Adrenal gland (tissue), 5 donors: Measurements from ENCODE around the gene BPIFB1.

Experiments
- POLR2A ChIP-seq, 2 donors: fragments of 450-650 bp; IDR thresholded peaks; one replicate each; pipeline ENCODE4 v1.6.1; 2017; ENCODE audit warnings: antibody characterized with exemption in 2 of 2, mild to moderate bottlenecking in 2 of 2, moderate library complexity in 1 of 2
- TF ChIP-seq, protein P1 (sequence below), 6 experiments: fragments of 450-650 bp in 4 of 6; fragments of 200-600 bp in 2 of 6; sonication (generic) in 1 of 6; IDR thresholded peaks; 1 replicate in 5 of 6; 2 replicates in 1 of 6; pipeline versions ENCODE4 v1.5.1 to v1.8.0; 2016 to 2021; ENCODE audit warnings: antibody characterized with exemption in 6 of 6, mild to moderate bottlenecking in 2 of 6, moderate library complexity in 1 of 6
- donor health status: DM: no; HTN: no; CAD: no.

DNA sequence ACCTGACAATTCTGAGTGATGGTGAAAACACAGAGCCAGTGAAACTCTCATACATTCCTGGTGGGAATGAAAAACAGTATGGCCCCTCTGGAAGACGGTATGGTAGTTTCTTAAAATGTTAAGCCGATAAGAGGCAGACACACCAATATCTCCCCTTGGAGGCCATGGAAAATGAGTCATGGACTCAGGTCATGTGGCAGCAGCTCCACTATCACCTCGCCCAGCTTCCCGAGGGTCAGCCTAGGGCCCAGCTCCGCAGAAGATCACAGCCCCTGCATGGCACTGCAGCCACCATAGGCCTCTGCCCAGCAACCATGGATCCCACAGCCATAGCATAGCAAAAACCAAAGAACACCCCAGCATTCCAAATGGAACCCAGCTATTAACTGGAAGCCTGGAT lies 25.8 kb upstream of the BPIFB1 start:
- TF ChIP-seq, protein P1, sequence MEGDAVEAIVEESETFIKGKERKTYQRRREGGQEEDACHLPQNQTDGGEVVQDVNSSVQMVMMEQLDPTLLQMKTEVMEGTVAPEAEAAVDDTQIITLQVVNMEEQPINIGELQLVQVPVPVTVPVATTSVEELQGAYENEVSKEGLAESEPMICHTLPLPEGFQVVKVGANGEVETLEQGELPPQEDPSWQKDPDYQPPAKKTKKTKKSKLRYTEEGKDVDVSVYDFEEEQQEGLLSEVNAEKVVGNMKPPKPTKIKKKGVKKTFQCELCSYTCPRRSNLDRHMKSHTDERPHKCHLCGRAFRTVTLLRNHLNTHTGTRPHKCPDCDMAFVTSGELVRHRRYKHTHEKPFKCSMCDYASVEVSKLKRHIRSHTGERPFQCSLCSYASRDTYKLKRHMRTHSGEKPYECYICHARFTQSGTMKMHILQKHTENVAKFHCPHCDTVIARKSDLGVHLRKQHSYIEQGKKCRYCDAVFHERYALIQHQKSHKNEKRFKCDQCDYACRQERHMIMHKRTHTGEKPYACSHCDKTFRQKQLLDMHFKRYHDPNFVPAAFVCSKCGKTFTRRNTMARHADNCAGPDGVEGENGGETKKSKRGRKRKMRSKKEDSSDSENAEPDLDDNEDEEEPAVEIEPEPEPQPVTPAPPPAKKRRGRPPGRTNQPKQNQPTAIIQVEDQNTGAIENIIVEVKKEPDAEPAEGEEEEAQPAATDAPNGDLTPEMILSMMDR (IDR thresholded peaks at IDR 0.05): no peak
- TF ChIP-seq POLR2A (IDR thresholded peaks at IDR 0.05): no peak
